ENCODE data around the gene PPDPF.
"Not testable (repeated sequence)": the region's sequence is repeated elsewhere in the genome, so short reads cannot be mapped to it uniquely, and the experiment has no call there.

The PPDPF gene

GRCh38 chr20:63571087-63571478 lies 50.5 kb downstream of the PPDPF start:
- H3K27ac ChIP-seq (ENCODE audit: low read depth, low read length); H3K9me3 ChIP-seq (ENCODE audit: control insufficient read depth in 1 of 2, low read length in 2 of 2); H3K27me3 ChIP-seq (ENCODE audit: control insufficient read depth in 1 of 2, insufficient read depth in 2 of 2, low read length in 2 of 2); H3K36me3 ChIP-seq (ENCODE audit: control insufficient read depth in 1 of 2, insufficient read depth in 2 of 2, low read length in 2 of 2); H3K4me3 ChIP-seq (ENCODE audit: low read depth in 1 of 2, low read length in 2 of 2); H3K9ac ChIP-seq (ENCODE audit: low read depth in 1 of 2, low read length in 2 of 2): not testable (repeated sequence)
- H3K4me1 ChIP-seq (ENCODE audit: control insufficient read depth in 1 of 2, insufficient read depth in 2 of 2, low read length in 2 of 2) = peaks cover 11 to 31% of the 10 kb centered on the region in 2 donors

Data from duodenal mucosa (tissue), 2 donors.